Fibroblast of upper back skin (primary cell): ENCODE results near the gene NAGA.
A peak's percentile ranks its signal among the peaks of the same experiment; 100 is the strongest.
"Not testable (repeated sequence)": the region's sequence is repeated elsewhere in the genome, so short reads cannot be mapped to it uniquely, and the experiment has no call there.

Experiments
- DNase-seq: peaks from one replicate; pipeline ENCODE4 v3.0.0-alpha.2; 2013

Gene NAGA

GRCh38 chr22:42070517-42071422 is at the start of gene NAGA:
TSS of gene NAGA (minus strand) at chr22:42070812. CDS start at chr22:42070297, 515 bp downstream.
- peak; percentile 94 for DNase-seq

GRCh38 chr22:42116848-42117424 is 46.3 kb upstream of the NAGA start:
- no peak for DNase-seq

DNA sequence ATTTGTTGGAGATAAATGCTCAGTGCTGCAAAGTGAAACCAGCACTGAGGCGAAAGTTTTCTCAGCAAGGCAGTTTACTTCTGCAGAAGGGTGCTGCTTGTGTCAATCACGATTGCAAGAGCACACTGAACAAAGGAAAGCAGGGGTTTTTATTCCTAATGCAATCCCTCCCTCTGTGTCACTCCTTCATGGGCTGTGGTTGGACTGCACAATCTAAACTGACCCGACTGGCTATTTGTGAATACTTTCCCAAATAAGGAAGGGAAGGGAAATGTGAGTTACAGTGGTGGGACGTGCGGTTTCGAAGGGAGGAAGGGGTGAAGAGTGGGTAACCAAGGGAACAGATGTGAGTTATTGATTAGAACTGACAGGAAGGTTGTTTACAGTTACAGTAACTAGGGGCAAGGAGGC is 44.8 kb upstream of the NAGA start:
- DNase-seq, result not testable (repeated sequence)

DNA sequence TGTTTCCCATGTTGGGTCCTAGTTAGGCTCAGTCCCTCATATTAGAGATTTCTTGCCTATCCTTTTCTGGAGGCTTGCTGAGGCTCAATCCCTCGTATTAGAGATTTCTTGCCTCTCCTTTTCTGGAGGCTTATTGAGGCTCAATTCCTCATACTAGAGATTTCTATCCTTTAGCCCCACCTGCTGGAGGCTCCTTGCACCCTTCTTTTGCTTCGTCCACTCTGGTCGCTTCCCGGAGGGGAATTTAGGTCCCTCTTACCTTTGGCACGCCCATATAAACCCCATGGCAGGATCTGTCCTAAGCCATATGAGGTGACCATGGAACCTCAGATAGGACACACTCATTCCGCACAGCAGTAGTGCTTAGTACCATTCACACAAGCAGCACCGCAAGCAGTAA is 44.1 kb upstream of the NAGA start:
- no peak for DNase-seq

DNA sequence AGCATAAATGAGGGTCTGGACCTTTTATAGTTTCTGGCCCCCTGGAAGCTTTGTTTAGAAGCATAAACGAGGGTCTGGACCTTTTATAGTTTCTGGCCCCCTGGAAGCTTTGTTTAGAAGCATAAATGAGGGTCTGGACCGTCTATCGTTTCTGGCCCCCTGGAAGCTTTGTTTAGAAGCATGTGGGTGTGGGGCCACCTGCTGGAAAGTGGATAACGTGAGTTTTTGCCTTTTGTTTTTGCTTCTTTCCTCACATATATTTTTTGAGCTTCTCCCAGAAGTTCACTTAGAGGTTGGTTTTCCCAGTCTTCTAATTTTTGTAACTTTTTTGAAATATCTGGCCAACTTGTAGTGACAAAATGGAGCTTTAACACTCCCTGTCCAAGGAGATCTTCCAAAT is 42.2 kb upstream of the NAGA start:
- not testable (repeated sequence) for DNase-seq

GRCh38 chr22:42111798-42112197 is 41.2 kb upstream of the NAGA start:
- no peak for DNase-seq

DNA sequence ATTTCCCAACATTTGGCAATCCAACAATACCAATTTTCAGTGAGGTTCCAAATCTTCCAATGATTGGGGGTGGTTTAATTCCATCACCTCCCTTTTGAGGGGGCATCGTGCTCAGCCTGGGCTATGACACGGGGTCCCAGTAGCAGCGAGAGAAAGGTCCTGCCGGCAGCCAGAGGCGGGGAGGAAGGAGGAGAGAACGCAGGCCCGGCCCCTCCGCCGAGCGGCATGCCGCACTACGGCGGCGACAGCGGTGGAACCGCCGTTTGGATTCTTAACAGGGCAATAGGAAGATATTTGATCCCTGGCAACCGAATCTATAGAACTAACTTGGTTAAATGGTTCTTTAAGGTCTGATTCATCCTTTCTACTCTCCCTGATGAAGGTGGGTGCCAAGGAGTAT is 38.2 kb upstream of the NAGA start:
- no peak for DNase-seq

GRCh38 chr22:42104332-42104860 is 33.8 kb upstream of the NAGA start:
- DNase-seq, result not testable (repeated sequence)

DNA sequence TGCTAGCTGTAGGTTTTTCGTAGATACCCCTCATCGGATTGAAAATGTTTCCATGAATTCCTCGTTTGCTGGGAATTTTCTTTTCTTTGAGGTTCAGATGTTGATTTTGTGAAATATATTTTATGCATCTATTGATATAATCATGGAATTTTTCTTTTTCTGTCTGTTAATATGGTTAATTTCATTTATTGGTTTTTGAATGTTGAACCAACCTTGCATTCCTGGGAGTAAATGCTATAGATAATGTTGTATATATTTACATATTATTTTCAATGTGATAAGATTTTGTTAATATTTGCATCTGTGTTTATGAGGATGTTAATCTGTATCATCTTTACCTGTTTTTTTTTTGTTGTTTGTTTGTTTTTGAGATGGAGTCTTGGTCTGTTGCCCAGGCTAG is 30.6 kb upstream of the NAGA start:
- no peak for DNase-seq

DNA sequence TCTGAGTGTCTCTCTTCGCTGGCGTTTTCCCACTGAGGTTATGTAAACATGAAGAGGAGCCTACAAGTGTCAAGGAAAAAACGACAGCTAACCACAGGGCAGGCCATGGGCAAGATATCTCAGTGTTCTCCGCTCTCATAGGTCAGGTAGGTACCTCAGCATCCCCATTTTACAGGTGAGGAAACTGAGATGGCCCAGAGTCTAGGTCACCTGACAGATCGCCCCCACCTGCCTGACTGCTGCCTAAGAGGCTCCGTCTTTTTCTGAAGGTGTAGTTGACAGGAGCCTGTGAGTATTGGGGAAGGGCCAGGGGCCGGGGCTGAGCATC is 20.8 kb upstream of the NAGA start:
- no peak for DNase-seq

DNA sequence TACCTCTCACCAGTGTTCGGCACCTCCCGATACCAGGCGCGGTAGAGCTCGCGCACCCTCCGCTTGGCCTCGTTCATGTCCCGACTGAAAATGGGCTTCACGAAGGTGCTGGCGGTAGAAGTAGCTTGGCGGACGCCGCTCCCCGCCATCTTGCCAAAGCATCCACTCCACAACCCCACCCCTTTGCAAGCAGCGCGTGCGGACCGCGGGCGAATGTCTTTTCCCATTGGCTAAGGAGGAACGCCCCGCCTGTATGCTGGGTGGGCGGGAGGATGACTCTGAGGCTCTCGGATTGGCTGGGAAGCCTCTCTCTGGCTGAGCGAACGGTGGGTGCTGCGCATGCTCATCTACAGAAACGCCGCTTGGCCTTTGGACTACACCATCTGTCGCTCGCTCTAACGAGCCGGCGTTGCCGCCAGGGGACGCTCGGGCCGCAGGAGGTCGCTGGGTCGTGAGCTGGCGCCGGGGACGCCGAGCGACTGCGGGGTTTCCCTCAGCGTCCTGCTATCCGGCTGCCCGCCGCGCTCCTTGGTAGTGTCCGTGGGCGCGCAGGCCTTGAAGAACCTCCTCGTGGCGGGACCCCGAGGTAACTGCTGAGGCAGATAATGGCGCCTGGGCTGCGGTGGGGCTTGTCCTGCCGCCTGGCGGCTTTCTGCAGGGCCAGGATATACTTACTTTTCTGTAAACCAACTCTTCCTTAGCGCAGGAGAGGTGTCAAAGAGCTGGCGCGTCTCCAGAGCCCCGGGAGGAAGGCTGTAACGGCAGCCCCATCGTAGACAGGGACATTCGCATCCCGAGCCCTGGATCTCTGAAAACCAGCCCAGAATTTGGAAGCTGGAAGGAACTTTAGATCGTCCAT is 20.2 kb upstream of the NAGA start, which contains the start of gene NDUFA6:
Gene NDUFA6, minus strand, starts transcription at position 177 of the 859 bp plus-strand sequence. Its CDS starts 28 bp downstream, at position 149.
- peak; percentile 99 for DNase-seq

- no peak for DNase-seq
These were observed 15.4 kb upstream of the NAGA start for GRCh38 chr22:42086051-42086450.

- DNase-seq, result no peak
These were observed 14.3 kb upstream of the NAGA start for GRCh38 chr22:42084874-42085273.

DNA sequence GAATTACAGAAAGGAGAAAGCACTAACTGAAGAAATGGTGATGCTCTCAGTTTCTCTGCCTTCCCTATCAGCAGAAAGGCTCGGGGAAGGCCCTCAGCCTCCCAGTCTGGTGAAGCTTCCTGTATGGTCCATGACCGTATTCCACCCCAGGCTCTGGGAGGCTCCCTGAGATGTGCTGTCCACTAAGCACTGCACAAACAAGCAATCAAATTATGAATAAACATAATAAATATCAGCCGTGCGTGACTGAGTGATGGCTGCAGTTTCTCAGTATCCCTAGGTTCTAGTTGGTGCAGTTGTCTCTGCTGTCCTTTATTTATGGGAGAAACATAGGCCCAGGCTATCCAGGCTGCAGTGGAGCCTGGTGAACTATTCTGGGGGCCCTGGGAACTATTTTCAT is 12.5 kb upstream of the NAGA start:
- DNase-seq, result no peak

DNA sequence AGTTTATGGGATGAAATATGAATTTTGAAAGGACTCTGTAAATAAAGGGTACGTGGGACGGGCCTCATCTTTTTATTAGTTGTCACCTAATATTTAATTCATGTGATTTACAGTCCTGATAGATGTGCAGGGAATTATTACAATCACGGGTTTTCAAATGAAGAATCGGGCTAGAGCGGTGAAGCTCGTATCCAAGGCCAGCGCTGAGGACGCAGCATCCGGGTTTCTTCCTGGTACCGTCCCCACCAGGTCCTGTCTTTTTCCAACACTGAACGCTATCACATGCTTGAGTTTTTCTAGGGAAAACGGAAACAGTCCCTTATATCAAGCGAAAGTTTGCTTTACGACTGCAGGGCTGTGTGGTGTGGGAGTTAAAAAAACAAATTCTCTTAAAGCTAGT is 9.7 kb upstream of the NAGA start:
- peak; percentile 32 for DNase-seq

- peak; percentile 99 for DNase-seq
These were observed 9.0 kb upstream of the NAGA start, which contains the start of gene SMDT1 for GRCh38 chr22:42079319-42080251. TSS of gene SMDT1 (plus strand) at chr22:42079700. CDS start at chr22:42079769, 69 bp downstream.

DNA sequence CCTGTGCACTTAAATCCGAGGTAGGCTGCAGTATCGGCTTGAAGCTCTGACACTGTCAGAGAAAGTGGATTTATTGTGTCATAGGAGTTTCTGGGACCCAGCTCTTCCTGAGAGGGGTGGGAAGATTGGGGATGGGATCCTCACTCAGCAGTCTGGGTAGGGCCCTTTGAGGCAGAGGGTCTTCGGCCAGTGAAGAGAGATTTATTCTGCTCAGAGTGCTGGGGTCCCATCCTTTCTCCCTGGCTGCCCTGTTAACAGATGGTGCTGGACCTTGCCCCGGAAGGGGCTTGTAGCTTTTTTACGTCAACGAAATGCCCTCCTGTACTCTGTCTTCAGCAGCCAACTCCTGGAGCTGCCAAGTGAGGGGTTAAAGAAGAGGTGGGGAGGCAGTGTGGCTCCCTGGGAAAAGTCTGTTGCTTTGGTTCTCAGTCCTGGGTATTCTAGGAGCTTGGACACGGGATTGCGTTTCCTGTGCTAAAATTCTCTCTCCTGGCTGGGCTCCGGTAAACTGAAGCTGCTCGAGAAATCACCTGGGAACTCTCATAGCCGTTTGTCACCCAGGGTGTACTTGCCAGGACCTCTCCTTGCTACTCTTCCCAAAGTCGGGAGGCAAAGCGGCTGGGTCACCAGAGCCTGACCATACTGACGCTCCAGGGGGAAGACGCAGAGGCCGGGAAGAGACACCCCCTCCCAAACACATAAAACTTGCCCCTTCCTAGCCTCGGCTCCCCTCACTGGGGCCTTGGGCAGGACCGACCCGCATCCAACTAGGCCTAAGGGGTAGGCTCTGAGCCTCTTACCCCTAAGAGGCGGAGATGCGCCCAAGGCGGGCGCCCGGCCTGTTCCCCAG is 8.1 kb upstream of the NAGA start:
- no peak for DNase-seq

DNA sequence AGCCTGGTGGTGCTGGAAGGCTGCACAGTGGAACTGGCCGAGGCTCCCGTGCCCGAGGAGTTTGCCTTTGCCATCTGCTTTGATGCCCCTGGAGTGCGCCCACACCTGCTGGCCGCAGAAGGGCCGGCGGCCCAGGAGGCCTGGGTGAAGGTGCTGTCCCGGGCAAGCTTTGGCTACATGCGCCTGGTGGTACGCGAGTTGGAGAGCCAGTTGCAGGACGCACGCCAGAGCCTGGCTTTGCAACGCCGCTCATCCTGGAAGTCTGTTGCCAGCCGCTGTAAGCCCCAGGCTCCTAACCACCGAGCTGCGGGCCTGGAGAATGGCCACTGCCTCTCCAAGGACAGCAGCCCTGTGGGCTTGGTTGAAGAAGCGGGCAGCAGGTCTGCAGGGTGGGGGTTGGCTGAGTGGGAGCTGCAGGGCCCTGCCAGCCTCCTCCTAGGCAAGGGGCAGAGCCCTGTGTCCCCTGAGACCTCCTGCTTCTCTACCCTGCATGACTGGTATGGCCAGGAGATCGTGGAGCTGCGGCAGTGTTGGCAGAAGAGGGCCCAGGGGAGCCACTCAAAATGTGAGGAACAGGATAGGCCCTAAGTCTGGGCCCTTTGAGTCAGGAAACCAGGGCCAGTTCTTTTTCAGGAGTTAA is 7.0 kb upstream of the NAGA start:
- DNase-seq, result no peak

GRCh38 chr22:42076764-42077485 is 6.3 kb upstream of the NAGA start:
- no peak for DNase-seq
